Sigmoid colon (tissue), 7 donors: ENCODE measurements around the gene ZDHHC11. TPM values are rescaled to one million over a fixed set of nuclear protein-coding genes. Genes with fewer than 3 reads are reported as not detected.
"Not testable (repeated sequence)": the region's sequence is repeated elsewhere in the genome, so short reads cannot be mapped to it uniquely, and the experiment has no call there.

Experiments
- DNase-seq: peaks from one replicate; pipeline ENCODE4 v3.0.0-alpha.2; 2019
- H3K27ac ChIP-seq, 4 donors: fragments of 200-600 bp; sonication (generic); one replicate each; pipeline ENCODE4 v1.5.1; 2016 to 2019; ENCODE audit warnings: mild to moderate bottlenecking in 1 of 4
- H3K27me3 ChIP-seq, 3 donors: fragments of 200-600 bp; sonication (generic); one replicate each; pipeline ENCODE4 v1.5.1; 2019; ENCODE audit warnings: mild to moderate bottlenecking in 1 of 3
- H3K36me3 ChIP-seq, 4 donors: fragments of 200-600 bp; sonication (generic); one replicate each; pipeline ENCODE4 v1.5.1; 2016 to 2019
- H3K4me1 ChIP-seq, 4 donors: fragments of 200-600 bp; sonication (generic); one replicate each; pipeline ENCODE4 v1.5.1; 2017 to 2019
- H3K4me3 ChIP-seq, 4 donors: fragments of 200-600 bp; sonication (generic); one replicate each; pipeline ENCODE4 v1.5.1; 2017 to 2019; ENCODE audit warnings: mild to moderate bottlenecking in 2 of 4, moderate library complexity in 1 of 4
- H3K9me3 ChIP-seq, 4 donors: fragments of 200-600 bp in 3 of 4; sonication (generic) in 3 of 4; one replicate each; pipeline versions ENCODE4 v1.5.1 to v1.6.1; 2013 to 2019
- CTCF ChIP-seq, 4 experiments: fragments of 450-650 bp in 3 of 4; fragments of 200-600 bp in 1 of 4; IDR thresholded peaks; one replicate each; pipeline ENCODE4 v1.5.1; 2016 to 2019; ENCODE audit warnings: antibody characterized with exemption in 4 of 4, mild to moderate bottlenecking in 3 of 4, moderate library complexity in 2 of 4
- EP300 ChIP-seq, 4 donors: sonication (generic); formaldehyde crosslinking; IDR thresholded peaks; one replicate each; pipeline ENCODE4 v1.6.1; 2017; ENCODE audit warnings: antibody characterized with exemption in 4 of 4
- POLR2A ChIP-seq, 2 donors: fragments of 450-650 bp; IDR thresholded peaks; one replicate each; pipeline ENCODE4 v1.6.1; 2016; ENCODE audit warnings: antibody characterized with exemption in 2 of 2, mild to moderate bottlenecking in 2 of 2, moderate library complexity in 2 of 2
- POLR2AphosphoS5 ChIP-seq, 4 donors: sonication (generic); formaldehyde crosslinking; IDR thresholded peaks; one replicate each; pipeline ENCODE4 v1.6.1; 2017; ENCODE audit warnings: antibody characterized with exemption in 4 of 4
- WGBS, 2 donors: extraction: QIAGEN DNeasy Blood & Tissue Kit; methylation state at CpG; one replicate each; pipeline ENCODE4 v1.1.7; 2013; 5-methylcytosine and 5-hydroxymethylcytosine counted together
- intact Hi-C: fragments of 100-400 bp; cut with DNase I; formaldehyde crosslinking; loops from one replicate; pipeline ENCODE4 v1.15.1; 2023
- polyA plus RNA-seq, 3 donors: library from polyadenylated mRNA; stranded (reverse); fragments of 200-250 nt; gene quantifications; one replicate each; pipeline ENCODE4 v1.2.3, GENCODE V29; 2013
- total RNA-seq, 4 donors: library from RNA; depleted of rRNA; stranded (reverse); fragments of >200 nt; gene quantifications; one replicate each; pipeline ENCODE4 v1.1.0, GENCODE V29; 2016
- donor health status: healthy with polysubstance abuse.
- donor health status: Bipolar disorder and iron deficiency.
- donor health status: healthy.

ZDHHC11 gene
- total and polyA plus RNA-seq, 7 donors = 0.60 to 8.0 (median 3.7) TPM; not detected in 1

GRCh38 chr5:765948-766631 is 84.7 kb downstream of the ZDHHC11 start:
- peaks cover 0 to 16% (median 2%) of the 10 kb centered on the region in 4 donors for H3K36me3 ChIP-seq
- H3K4me3 ChIP-seq = no peak overlapping the region
- no peaks in the 10 kb centered on the region for H3K9me3 ChIP-seq
- H3K27me3 ChIP-seq = no peaks in the 10 kb centered on the region
- TF ChIP-seq POLR2AphosphoS5 (IDR thresholded peaks at IDR 0.05) = no peak
- TF ChIP-seq EP300 (IDR thresholded peaks at IDR 0.05) = no peak
- TF ChIP-seq CTCF (IDR thresholded peaks at IDR 0.05) = no peak
- no peak for TF ChIP-seq POLR2A (IDR thresholded peaks at IDR 0.05)
- WGBS, 2 donors = 90 to 92% methylated on average over 18 of the region's 18 CpGs
- H3K27ac ChIP-seq = no peak overlapping the region
- DNase-seq = no peak
- intact Hi-C loops = no loop called here
- H3K4me1 ChIP-seq = no peaks in the 10 kb centered on the region

GRCh38 chr5:763998-764781 is 86.6 kb downstream of the ZDHHC11 start:
- intact Hi-C loops = no loop called here
- TF ChIP-seq CTCF (IDR thresholded peaks at IDR 0.05) (no peak), EP300 (IDR thresholded peaks at IDR 0.05) (no peak), POLR2AphosphoS5 (IDR thresholded peaks at IDR 0.05) (no peak), POLR2A (IDR thresholded peaks at IDR 0.05) (no peak)
- Histone ChIP-seq H3K4me1 (peaks cover 0 to 8% (median 6%) of the 10 kb centered on the region in 4 donors), H3K27me3 (no peaks in the 10 kb centered on the region), H3K4me3 (no peak overlapping the region), H3K9me3 (no peaks in the 10 kb centered on the region), H3K27ac (no peak overlapping the region), H3K36me3 (peaks cover 0 to 16% (median 2%) of the 10 kb centered on the region in 4 donors)
- WGBS, 2 donors = 95 to 98% methylated on average over 31 of the region's 31 CpGs
- peak; percentile 68 for DNase-seq

GRCh38 chr5:763397-763796 is 87.4 kb downstream of the ZDHHC11 start:
- peak; percentile 35 for DNase-seq
- Histone ChIP-seq H3K9me3 (no peaks in the 10 kb centered on the region), H3K4me3 (no peak overlapping the region), H3K27ac (no peak overlapping the region), H3K36me3 (peaks cover 0 to 16% (median 2%) of the 10 kb centered on the region in 4 donors), H3K27me3 (no peaks in the 10 kb centered on the region), H3K4me1 (peaks cover 0 to 16% (median 14%) of the 10 kb centered on the region in 4 donors)
- TF ChIP-seq POLR2A (IDR thresholded peaks at IDR 0.05) (no peak), EP300 (IDR thresholded peaks at IDR 0.05) (no peak), POLR2AphosphoS5 (IDR thresholded peaks at IDR 0.05) (no peak), CTCF (IDR thresholded peaks at IDR 0.05) (no peak)
- intact Hi-C loops = no loop called here
- 81 to 92% methylated on average over 5 of the region's 5 CpGs for WGBS, 2 donors

GRCh38 chr5:762996-763395 is 87.8 kb downstream of the ZDHHC11 start:
- H3K9me3 ChIP-seq, intact Hi-C loops, H3K27ac ChIP-seq, H3K4me3 ChIP-seq, H3K27me3 ChIP-seq: not testable (repeated sequence)
- peak; percentile 40 for DNase-seq
- Histone ChIP-seq H3K4me1 (peaks cover 0 to 20% (median 18%) of the 10 kb centered on the region in 4 donors), H3K36me3 (peaks cover 0 to 16% (median 2%) of the 10 kb centered on the region in 4 donors)
- 89 to 91% methylated on average over 8 of the region's 8 CpGs for WGBS, 2 donors
